Vagina (tissue), 2 donors: ENCODE data around the gene TMEM163.

Source experiments
- POLR2A ChIP-seq, 2 donors: fragments of 450-650 bp; IDR thresholded peaks; one replicate each; pipeline ENCODE4 v1.6.1; 2017; ENCODE audit warnings: antibody characterized with exemption in 2 of 2, mild to moderate bottlenecking in 2 of 2, moderate library complexity in 2 of 2
- POLR2AphosphoS5 ChIP-seq, 2 donors: sonication (generic); formaldehyde crosslinking; IDR thresholded peaks; one replicate each; pipeline ENCODE4 v1.9.0; 2017; ENCODE audit warnings: antibody characterized with exemption in 2 of 2, mild to moderate bottlenecking in 2 of 2, low read depth in 1 of 2; ENCODE audit not compliant: insufficient read depth in 1 of 2
- TF ChIP-seq, protein P1 (sequence below), 3 experiments: fragments of 450-650 bp in 2 of 3; fragments of 200-600 bp in 1 of 3; sonication (generic) in 1 of 3; IDR thresholded peaks; one replicate each; pipeline ENCODE4 v1.5.1; 2017 to 2019; ENCODE audit warnings: antibody characterized with exemption in 3 of 3, mild to moderate bottlenecking in 2 of 3, moderate library complexity in 2 of 3

DNA sequence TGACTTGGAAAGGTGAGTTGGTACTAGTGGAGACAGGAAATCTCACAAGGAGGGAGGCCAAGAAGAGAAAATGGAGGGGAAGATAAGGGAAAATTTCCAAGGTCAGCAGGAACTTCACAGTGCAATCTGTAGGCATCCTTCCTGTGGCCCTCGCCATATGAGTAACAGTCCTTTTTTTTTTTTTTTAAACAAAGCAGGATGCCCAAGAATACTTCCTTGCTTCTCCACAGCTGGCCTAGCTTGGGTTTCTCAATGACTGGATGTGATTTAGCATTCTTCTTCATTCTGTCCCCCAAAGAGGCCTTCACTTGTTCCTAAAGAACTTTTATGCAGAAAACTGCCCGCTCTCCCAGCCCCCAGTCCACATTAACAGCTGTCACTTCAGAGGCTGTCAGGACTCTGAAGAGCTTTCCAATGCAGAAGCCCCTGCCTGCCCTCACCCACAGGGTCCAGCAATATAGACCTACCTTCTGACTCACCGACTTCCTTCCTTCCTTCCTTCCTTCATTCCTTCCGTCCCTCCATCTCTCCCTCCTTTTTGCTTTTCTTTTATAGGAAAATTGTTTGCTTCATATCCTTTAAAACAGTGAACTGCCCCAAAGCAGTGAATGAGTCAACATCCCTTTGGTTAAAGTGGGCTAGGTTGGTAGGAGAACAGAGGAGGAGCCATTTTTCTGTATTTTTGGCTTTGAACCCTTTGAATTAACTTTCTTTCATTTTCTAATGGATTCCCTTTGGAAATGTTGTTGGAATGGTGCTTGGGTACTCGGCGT lies 292.9 kb downstream of the TMEM163 start:
- TF ChIP-seq, protein P1, sequence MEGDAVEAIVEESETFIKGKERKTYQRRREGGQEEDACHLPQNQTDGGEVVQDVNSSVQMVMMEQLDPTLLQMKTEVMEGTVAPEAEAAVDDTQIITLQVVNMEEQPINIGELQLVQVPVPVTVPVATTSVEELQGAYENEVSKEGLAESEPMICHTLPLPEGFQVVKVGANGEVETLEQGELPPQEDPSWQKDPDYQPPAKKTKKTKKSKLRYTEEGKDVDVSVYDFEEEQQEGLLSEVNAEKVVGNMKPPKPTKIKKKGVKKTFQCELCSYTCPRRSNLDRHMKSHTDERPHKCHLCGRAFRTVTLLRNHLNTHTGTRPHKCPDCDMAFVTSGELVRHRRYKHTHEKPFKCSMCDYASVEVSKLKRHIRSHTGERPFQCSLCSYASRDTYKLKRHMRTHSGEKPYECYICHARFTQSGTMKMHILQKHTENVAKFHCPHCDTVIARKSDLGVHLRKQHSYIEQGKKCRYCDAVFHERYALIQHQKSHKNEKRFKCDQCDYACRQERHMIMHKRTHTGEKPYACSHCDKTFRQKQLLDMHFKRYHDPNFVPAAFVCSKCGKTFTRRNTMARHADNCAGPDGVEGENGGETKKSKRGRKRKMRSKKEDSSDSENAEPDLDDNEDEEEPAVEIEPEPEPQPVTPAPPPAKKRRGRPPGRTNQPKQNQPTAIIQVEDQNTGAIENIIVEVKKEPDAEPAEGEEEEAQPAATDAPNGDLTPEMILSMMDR (IDR thresholded peaks at IDR 0.05): no peak
- TF ChIP-seq POLR2AphosphoS5 (IDR thresholded peaks at IDR 0.05; ENCODE audit: insufficient read depth in 1 of 2, low read depth in 1 of 2) (no peak), POLR2A (IDR thresholded peaks at IDR 0.05) (no peak)
